DOHH2 (cell line): ENCODE results near the gene DUSP1.

Experiments used
- H3F3A ChIP-seq: fragments of 200-600 bp; sonication (generic), shearing (Covaris generic); 2 replicates; pipeline ENCODE4 v1.6.0; 2016; ENCODE audit warnings: antibody characterized with exemption, mild to moderate bottlenecking; ENCODE audit not compliant: control insufficient read depth, insufficient read depth
- H3K27ac ChIP-seq: fragments of 200-600 bp; sonication (generic); 2 replicates; pipeline ENCODE4 v1.5.1; 2014; ENCODE audit warnings: low read depth, mild to moderate bottlenecking, low read length, moderate library complexity
- H3K27me3 ChIP-seq: fragments of 200-600 bp; sonication (generic); 2 replicates; pipeline ENCODE4 v1.6.1; 2014; ENCODE audit warnings: mild to moderate bottlenecking, low read length, mixed read lengths; ENCODE audit not compliant: control insufficient read depth
- H3K36me3 ChIP-seq: fragments of 200-600 bp; sonication (generic); 2 replicates; pipeline ENCODE4 v1.6.1; 2014; ENCODE audit warnings: mild to moderate bottlenecking, low read length, moderate library complexity, mixed read lengths; ENCODE audit not compliant: control insufficient read depth
- H3K4me1 ChIP-seq: fragments of 200-600 bp; sonication (generic); 2 replicates; pipeline ENCODE4 v1.6.1; 2014; ENCODE audit warnings: mild to moderate bottlenecking, low read length, mixed read lengths; ENCODE audit not compliant: control insufficient read depth
- H3K4me2 ChIP-seq: fragments of 200-600 bp; sonication (generic); 2 replicates; pipeline ENCODE4 v1.6.0; 2014; ENCODE audit warnings: mild to moderate bottlenecking, low read length, moderate library complexity
- H3K4me3 ChIP-seq: fragments of 200-600 bp; sonication (generic); 2 replicates; pipeline ENCODE4 v1.5.1; 2014; ENCODE audit warnings: mild to moderate bottlenecking, low read length, mixed read lengths
- H3K79me2 ChIP-seq: fragments of 200-600 bp; sonication (generic); 2 replicates; pipeline ENCODE4 v1.6.1; 2014; ENCODE audit warnings: mild to moderate bottlenecking, low read length, mixed read lengths; ENCODE audit not compliant: control insufficient read depth
- H3K9me2 ChIP-seq: fragments of 200-600 bp; sonication (generic); replicated peaks from 2 replicates; pipeline ENCODE4 v1.6.1; 2014; ENCODE audit warnings: mild to moderate bottlenecking, low read length, mixed read lengths; ENCODE audit not compliant: control insufficient read depth
- H3K9me3 ChIP-seq: fragments of 200-600 bp; sonication (generic); 2 replicates; pipeline ENCODE4 v1.6.1; 2014; ENCODE audit warnings: antibody characterized with exemption, low read length, mixed read lengths; ENCODE audit not compliant: control insufficient read depth, insufficient read depth
- H4K20me1 ChIP-seq: fragments of 200-600 bp; sonication (generic); 2 replicates; pipeline ENCODE4 v1.6.0; 2014; ENCODE audit warnings: low read depth, mild to moderate bottlenecking, antibody characterized with exemption, low read length, moderate library complexity; ENCODE audit not compliant: control insufficient read depth, insufficient read depth
- EZH2phosphoT487 ChIP-seq: fragments of 200-600 bp; sonication (generic); IDR thresholded peaks from 2 replicates; pipeline ENCODE4 v1.6.1; 2017; ENCODE audit warnings: borderline replicate concordance, mild to moderate bottlenecking, antibody characterized with exemption, low read length, moderate library complexity, mixed read lengths
- TF ChIP-seq, protein P1 (sequence below): fragments of 200-600 bp; sonication (generic); IDR thresholded peaks from one replicate; pipeline ENCODE4 v1.5.1; 2014; ENCODE audit warnings: antibody characterized with exemption, mild to moderate bottlenecking, low read depth, low read length; ENCODE audit not compliant: poor library complexity, severe bottlenecking

The DUSP1 gene

DNA sequence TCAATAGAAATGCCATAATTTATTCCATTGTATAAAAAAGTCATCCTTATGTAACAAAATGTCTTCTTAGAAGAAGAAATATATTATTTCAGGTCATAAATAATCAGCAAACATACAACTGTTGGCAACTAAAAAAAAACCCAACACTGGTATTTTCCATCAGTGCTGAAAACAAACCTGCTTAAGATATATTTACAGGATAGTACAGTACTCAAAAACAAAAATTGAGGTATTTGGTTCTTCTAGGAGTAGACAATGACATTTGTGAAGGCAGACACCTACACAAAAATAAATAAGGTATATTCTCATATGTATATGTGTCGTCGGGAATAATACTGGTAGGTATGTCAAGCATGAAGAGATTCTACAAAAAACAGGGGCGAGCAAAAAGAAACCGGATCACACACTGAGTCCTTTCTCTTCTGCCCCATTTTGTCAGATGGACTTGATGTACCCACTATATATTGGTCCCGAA, 2.9 kb downstream of the DUSP1 start:
- no peaks in the 10 kb centered on the region for H4K20me1 ChIP-seq
- no peak overlapping the region for H3K27ac ChIP-seq
- H3K9me3 ChIP-seq, result no peaks in the 10 kb centered on the region
- H3K9me2 ChIP-seq, result no peaks in the 10 kb centered on the region
- H3K4me1 ChIP-seq, result peaks cover 39% of the 10 kb centered on the region
- H3K27me3 ChIP-seq, result peaks cover 5% of the 10 kb centered on the region; the same call in 1 of the 2 replicates
- peaks cover 9% of the 10 kb centered on the region; the same call in 1 of the 2 replicates for H3K36me3 ChIP-seq
- TF ChIP-seq EZH2phosphoT487, result no peak
- TF ChIP-seq, protein P1, sequence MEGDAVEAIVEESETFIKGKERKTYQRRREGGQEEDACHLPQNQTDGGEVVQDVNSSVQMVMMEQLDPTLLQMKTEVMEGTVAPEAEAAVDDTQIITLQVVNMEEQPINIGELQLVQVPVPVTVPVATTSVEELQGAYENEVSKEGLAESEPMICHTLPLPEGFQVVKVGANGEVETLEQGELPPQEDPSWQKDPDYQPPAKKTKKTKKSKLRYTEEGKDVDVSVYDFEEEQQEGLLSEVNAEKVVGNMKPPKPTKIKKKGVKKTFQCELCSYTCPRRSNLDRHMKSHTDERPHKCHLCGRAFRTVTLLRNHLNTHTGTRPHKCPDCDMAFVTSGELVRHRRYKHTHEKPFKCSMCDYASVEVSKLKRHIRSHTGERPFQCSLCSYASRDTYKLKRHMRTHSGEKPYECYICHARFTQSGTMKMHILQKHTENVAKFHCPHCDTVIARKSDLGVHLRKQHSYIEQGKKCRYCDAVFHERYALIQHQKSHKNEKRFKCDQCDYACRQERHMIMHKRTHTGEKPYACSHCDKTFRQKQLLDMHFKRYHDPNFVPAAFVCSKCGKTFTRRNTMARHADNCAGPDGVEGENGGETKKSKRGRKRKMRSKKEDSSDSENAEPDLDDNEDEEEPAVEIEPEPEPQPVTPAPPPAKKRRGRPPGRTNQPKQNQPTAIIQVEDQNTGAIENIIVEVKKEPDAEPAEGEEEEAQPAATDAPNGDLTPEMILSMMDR, result no peak
- H3K4me3 ChIP-seq, result no peak overlapping the region
- H3F3A ChIP-seq, result peaks cover 3% of the 10 kb centered on the region; the same call in 1 of the 2 replicates
- H3K4me2 ChIP-seq, result no peak overlapping the region
- peaks cover 5% of the 10 kb centered on the region; the same call in 1 of the 2 replicates for H3K79me2 ChIP-seq

GRCh38 chr5:172766287-172767108, 4.5 kb downstream of the DUSP1 start:
- Histone ChIP-seq H3K36me3 (peaks cover 9% of the 10 kb centered on the region; the same call in 1 of the 2 replicates), H3K27me3 (peaks cover 5% of the 10 kb centered on the region; the same call in 1 of the 2 replicates), H3K79me2 (peaks cover 5% of the 10 kb centered on the region; the same call in 1 of the 2 replicates), H3K4me1 (peaks cover 26% of the 10 kb centered on the region), H3K9me2 (no peaks in the 10 kb centered on the region), H3K4me3 (no peak overlapping the region), H3K4me2 (no peak overlapping the region), H4K20me1 (no peaks in the 10 kb centered on the region), H3K27ac (no peak overlapping the region), H3K9me3 (no peaks in the 10 kb centered on the region), H3F3A (peaks cover 3% of the 10 kb centered on the region; the same call in 1 of the 2 replicates)
- no peak for TF ChIP-seq EZH2phosphoT487
- TF ChIP-seq, protein P1, result no peak

DNA sequence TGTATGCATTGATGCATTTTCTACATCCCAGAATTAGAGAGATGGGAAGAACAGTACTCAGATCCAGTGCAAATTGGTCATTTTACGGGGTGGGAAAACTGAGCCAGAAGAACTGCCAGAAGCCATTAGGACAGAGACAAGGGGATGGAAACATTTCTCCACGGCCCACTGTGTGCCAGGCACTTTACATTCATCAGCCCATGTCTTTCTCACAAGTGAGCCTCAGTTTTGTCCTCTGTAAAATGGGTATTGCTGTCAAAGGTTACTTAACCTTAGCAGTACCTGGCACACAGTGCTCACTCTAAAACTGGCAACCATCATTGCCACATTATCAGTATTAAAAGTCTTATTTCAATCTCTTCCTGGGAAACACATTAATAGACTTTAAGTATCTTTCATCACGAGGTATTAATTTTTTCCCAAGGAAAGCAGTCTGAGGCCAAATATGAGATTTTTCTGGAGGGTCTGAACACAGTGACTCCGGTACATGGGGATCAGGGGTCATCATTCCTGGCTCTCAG, 5.2 kb downstream of the DUSP1 start:
- Histone ChIP-seq H3K27ac (no peak overlapping the region), H3K79me2 (peaks cover 5% of the 10 kb centered on the region; the same call in 1 of the 2 replicates), H3K27me3 (peaks cover 8% of the 10 kb centered on the region), H3K9me2 (no peaks in the 10 kb centered on the region), H3K4me1 (peaks cover 24% of the 10 kb centered on the region), H3K4me3 (peak overlapping the region; percentile 84), H3F3A (peaks cover 3% of the 10 kb centered on the region; the same call in 1 of the 2 replicates), H4K20me1 (no peaks in the 10 kb centered on the region), H3K36me3 (peaks cover 9% of the 10 kb centered on the region; the same call in 1 of the 2 replicates), H3K9me3 (no peaks in the 10 kb centered on the region), H3K4me2 (peak overlapping the region; percentile 98)
- TF ChIP-seq, protein P1, result no peak
- no peak for TF ChIP-seq EZH2phosphoT487
